HuH-7 (cell line): Measurements from ENCODE around the gene C9orf85.

ENCODE experiments used
- DNase-seq: peaks from one replicate; pipeline ENCODE4 v3.0.0; 2011; ENCODE audit warnings: low spot score

Gene C9orf85

DNA sequence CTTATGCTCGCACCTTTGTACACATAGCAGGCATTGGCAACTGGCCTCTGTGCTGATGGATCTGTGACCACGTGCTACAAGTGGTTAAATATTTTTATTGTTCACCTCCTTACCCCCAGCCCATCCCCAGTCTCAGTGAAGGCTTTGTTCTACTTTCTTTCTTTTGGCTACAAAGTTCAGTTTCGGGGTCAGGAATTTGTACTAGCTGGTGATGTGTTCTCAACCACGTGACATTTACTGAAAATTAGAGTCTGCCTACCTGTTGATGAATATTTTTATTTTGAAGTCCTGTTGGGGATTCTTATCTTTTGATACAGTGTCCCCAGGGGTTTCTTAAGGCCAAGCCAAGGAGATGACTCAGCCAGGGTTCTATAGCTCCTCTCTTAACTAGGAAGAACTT, 101.2 kb downstream of the C9orf85 start:
- no peak for DNase-seq

DNA sequence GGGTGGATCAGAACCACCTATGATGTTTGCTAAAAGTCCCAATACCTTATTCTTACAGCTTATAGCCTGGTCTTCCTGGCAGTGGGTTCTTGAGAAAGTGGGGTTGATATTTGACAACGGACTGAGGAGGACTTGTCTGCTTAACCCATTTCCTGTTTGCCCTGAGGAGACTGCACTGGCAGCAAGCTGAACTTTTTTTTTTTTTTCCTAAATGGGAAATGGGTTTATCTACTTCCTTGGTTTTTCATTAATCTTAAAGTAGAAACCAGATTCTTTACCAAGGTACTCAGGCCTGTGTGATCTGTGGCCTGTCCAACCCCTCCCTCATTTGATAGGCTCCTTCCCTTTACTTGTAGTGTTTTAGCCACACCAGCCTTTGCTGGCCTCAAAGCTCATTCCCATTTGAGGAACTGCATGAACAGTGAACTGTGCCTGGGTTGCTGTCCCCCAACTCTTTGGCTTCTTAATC, 101.9 kb downstream of the C9orf85 start:
- no peak for DNase-seq

GRCh38 chr9:72022841-72023240, 111.4 kb downstream of the C9orf85 start:
- no peak for DNase-seq
